Epithelial cell of proximal tubule (primary cell): ENCODE results near the gene DCLRE1A. TPM values are rescaled to one million over a fixed set of nuclear protein-coding genes. Genes with fewer than 3 reads are reported as not detected.
"Not testable (repeated sequence)": the region's sequence is repeated elsewhere in the genome, so short reads cannot be mapped to it uniquely, and the experiment has no call there.

ENCODE experiments used
- DNase-seq: peaks from one replicate; pipeline ENCODE4 v3.0.0-alpha.2; 2011; ENCODE audit warnings: low read depth
- H3K4me3 ChIP-seq: 2 replicates; pipeline ENCODE4 v1.5.1; 2011; ENCODE audit warnings: low read depth, mild to moderate bottlenecking, low read length
- CTCF ChIP-seq: conservative IDR thresholded peaks from 2 replicates; pipeline ENCODE4 v1.5.1; 2012; ENCODE audit warnings: low read depth, mild to moderate bottlenecking, low read length
- total RNA-seq: library from RNA; depleted of rRNA; stranded (reverse); fragments of >200 nt; gene quantifications from 2 replicates; pipeline ENCODE4 v1.2.3, GENCODE V29; 2015

DCLRE1A gene
- total RNA-seq, 1 donor from 2014 or later, result 7.9 TPM

GRCh38 chr10:113822174-113822573 lies 31.7 kb downstream of the DCLRE1A start:
- H3K4me3 ChIP-seq, result no peak overlapping the region
- no peak for TF ChIP-seq CTCF
- no peak for DNase-seq

GRCh38 chr10:113821306-113821705 lies 32.6 kb downstream of the DCLRE1A start:
- not testable (repeated sequence) for H3K4me3 ChIP-seq

GRCh38 chr10:113820507-113820906 lies 33.4 kb downstream of the DCLRE1A start:
- H3K4me3 ChIP-seq, result no peak overlapping the region
- DNase-seq, result no peak
- peak; percentile 26 for TF ChIP-seq CTCF

More at GRCh38 chr10:113821306-113821705, 32.6 kb downstream of the DCLRE1A start:
- DNase-seq, result not testable (repeated sequence)

GRCh38 chr10:113819989-113820388 lies 33.9 kb downstream of the DCLRE1A start:
- no peak for DNase-seq
- H3K4me3 ChIP-seq, result no peak overlapping the region
- no peak for TF ChIP-seq CTCF

GRCh38 chr10:113814700-113815099 lies 39.2 kb downstream of the DCLRE1A start:
- not testable (repeated sequence) for H3K4me3 ChIP-seq, DNase-seq

GRCh38 chr10:113808168-113808567 lies 45.7 kb downstream of the DCLRE1A start:
- no peak for TF ChIP-seq CTCF
- no peak for DNase-seq
- no peak overlapping the region for H3K4me3 ChIP-seq

GRCh38 chr10:113806503-113806902 lies 47.4 kb downstream of the DCLRE1A start:
- TF ChIP-seq CTCF, result no peak
- DNase-seq, result no peak
- H3K4me3 ChIP-seq, result no peak overlapping the region

GRCh38 chr10:113802997-113803396 lies 50.9 kb downstream of the DCLRE1A start:
- no peak for DNase-seq
- no peak for TF ChIP-seq CTCF
- H3K4me3 ChIP-seq, result no peak overlapping the region
